ENCODE results near the gene SMYD2. TPM values are rescaled to one million over a fixed set of nuclear protein-coding genes. Genes with fewer than 3 reads are reported as not detected.

Gene SMYD2
- polyA plus RNA-seq, 1 donor, result 94.5 TPM

- DNase-seq (ENCODE audit: low read depth), result no peak
Measured at GRCh38 chr1:214360525-214361164, 79.7 kb downstream of the SMYD2 start.

- no peak for DNase-seq (ENCODE audit: low read depth)
Measured at GRCh38 chr1:214361636-214362035, 80.7 kb downstream of the SMYD2 start.

- DNase-seq (ENCODE audit: low read depth), result no peak
Measured at GRCh38 chr1:214362188-214362882, 81.4 kb downstream of the SMYD2 start.

- no peak for DNase-seq (ENCODE audit: low read depth)
Measured at GRCh38 chr1:214363386-214363785, 82.4 kb downstream of the SMYD2 start.

GRCh38 chr1:214364386-214364785 is 83.4 kb downstream of the SMYD2 start:
- DNase-seq (ENCODE audit: low read depth), result peak; percentile 19

GRCh38 chr1:214364786-214365295 is 83.9 kb downstream of the SMYD2 start:
- DNase-seq (ENCODE audit: low read depth), result peak; percentile 29

- DNase-seq (ENCODE audit: low read depth), result no peak
Measured at GRCh38 chr1:214367841-214368240, 86.9 kb downstream of the SMYD2 start.

GRCh38 chr1:214369364-214369763 is 88.4 kb downstream of the SMYD2 start:
- no peak for DNase-seq (ENCODE audit: low read depth)

GRCh38 chr1:214370615-214371014 is 89.7 kb downstream of the SMYD2 start:
- DNase-seq (ENCODE audit: low read depth), result no peak

GRCh38 chr1:214372092-214372491 is 91.1 kb downstream of the SMYD2 start:
- no peak for DNase-seq (ENCODE audit: low read depth)

- DNase-seq (ENCODE audit: low read depth), result no peak
Measured at GRCh38 chr1:214377485-214377884, 96.5 kb downstream of the SMYD2 start.

- no peak for DNase-seq (ENCODE audit: low read depth)
Measured at GRCh38 chr1:214377886-214378285, 96.9 kb downstream of the SMYD2 start.

- DNase-seq (ENCODE audit: low read depth), result no peak
Measured at GRCh38 chr1:214378492-214378891, 97.5 kb downstream of the SMYD2 start.

- DNase-seq (ENCODE audit: low read depth), result no peak
Measured at GRCh38 chr1:214379236-214379970, 98.4 kb downstream of the SMYD2 start.

- DNase-seq (ENCODE audit: low read depth), result no peak
Measured at GRCh38 chr1:214380396-214380795, 99.4 kb downstream of the SMYD2 start.

- DNase-seq (ENCODE audit: low read depth), result no peak
Measured at GRCh38 chr1:214380986-214381695, 100.2 kb downstream of the SMYD2 start.

- no peak for DNase-seq (ENCODE audit: low read depth)
Measured at GRCh38 chr1:214383381-214384372, 102.7 kb downstream of the SMYD2 start.

- DNase-seq (ENCODE audit: low read depth), result no peak
Measured at GRCh38 chr1:214384373-214385079, 103.6 kb downstream of the SMYD2 start.

GRCh38 chr1:214385428-214385827 is 104.5 kb downstream of the SMYD2 start:
- no peak for DNase-seq (ENCODE audit: low read depth)

GRCh38 chr1:214386333-214386732 is 105.4 kb downstream of the SMYD2 start:
- DNase-seq (ENCODE audit: low read depth), result no peak
